Progenitor cell of endocrine pancreas (in vitro differentiated cells): ENCODE results near the gene PLBD2. TPM values are rescaled to one million over a fixed set of nuclear protein-coding genes. Genes with fewer than 3 reads are reported as not detected.

Experiments used
- DNase-seq: peaks from one replicate; pipeline ENCODE4 v3.0.0; 2021; ENCODE audit warnings: low spot score; ENCODE audit not compliant: unreplicated experiment
- H3K27ac Mint-ChIP-seq: 2 replicates; pipeline ENCODE4 v1.8.0; 2021; ENCODE audit warnings: mild to moderate bottlenecking, moderate library complexity, mixed read lengths
- H3K27me3 Mint-ChIP-seq: 2 replicates; pipeline ENCODE4 v1.8.0; 2021; ENCODE audit warnings: mixed read lengths
- H3K36me3 Mint-ChIP-seq: 2 replicates; pipeline ENCODE4 v1.8.0; 2022; ENCODE audit warnings: mixed read lengths; ENCODE audit not compliant: insufficient read depth
- H3K4me1 Mint-ChIP-seq: 2 replicates; pipeline ENCODE4 v1.8.0; 2021; ENCODE audit warnings: low read depth, mixed read lengths
- H3K4me3 Mint-ChIP-seq: 2 replicates; pipeline ENCODE4 v1.8.0; 2021; ENCODE audit warnings: low read depth, mild to moderate bottlenecking, moderate library complexity, mixed read lengths
- H3K9me3 Mint-ChIP-seq: 2 replicates; pipeline ENCODE4 v1.8.0; 2021; ENCODE audit warnings: low read depth, mixed read lengths
- total RNA-seq: library from RNA; stranded (reverse); gene quantifications from 2 replicates; pipeline ENCODE4 v1.2.1, GENCODE V29; 2021
- TF ChIP-seq, protein P1 (sequence below): fragments of 200-600 bp; sonication (generic); IDR thresholded peaks from one replicate; pipeline ENCODE4 v1.5.0; 2021; ENCODE audit warnings: antibody characterized with exemption, mild to moderate bottlenecking; ENCODE audit not compliant: unreplicated experiment

The PLBD2 gene
- total RNA-seq, 1 donor from 2014 or later: 48.0 TPM

DNA sequence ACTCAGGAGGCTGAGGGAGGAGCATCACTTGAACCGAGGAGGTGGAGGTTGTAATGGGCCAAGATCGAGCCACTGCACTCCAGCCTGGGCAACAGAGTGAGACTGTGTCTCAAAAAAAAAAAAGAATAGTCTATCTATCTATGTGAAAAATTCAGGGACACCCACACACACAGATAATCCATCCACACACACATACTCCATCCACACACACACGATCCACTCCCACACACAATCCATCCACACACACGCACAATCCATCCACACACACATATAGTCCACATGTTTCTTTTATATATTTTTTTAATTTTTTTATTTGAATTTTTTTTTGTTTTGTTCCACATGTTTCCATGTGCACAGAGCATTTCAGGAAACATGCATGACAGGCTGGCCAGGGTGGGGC, 42.0 kb downstream of the PLBD2 start:
- Mint-ChIP-seq H3K27me3 (peaks cover 4% of the 10 kb centered on the region), H3K36me3 (no peaks in the 10 kb centered on the region), H3K27ac (no peak overlapping the region), H3K4me1 (peaks cover 2% of the 10 kb centered on the region), H3K9me3 (no peaks in the 10 kb centered on the region), H3K4me3 (no peak overlapping the region)
- no peak for DNase-seq
- TF ChIP-seq, protein P1, sequence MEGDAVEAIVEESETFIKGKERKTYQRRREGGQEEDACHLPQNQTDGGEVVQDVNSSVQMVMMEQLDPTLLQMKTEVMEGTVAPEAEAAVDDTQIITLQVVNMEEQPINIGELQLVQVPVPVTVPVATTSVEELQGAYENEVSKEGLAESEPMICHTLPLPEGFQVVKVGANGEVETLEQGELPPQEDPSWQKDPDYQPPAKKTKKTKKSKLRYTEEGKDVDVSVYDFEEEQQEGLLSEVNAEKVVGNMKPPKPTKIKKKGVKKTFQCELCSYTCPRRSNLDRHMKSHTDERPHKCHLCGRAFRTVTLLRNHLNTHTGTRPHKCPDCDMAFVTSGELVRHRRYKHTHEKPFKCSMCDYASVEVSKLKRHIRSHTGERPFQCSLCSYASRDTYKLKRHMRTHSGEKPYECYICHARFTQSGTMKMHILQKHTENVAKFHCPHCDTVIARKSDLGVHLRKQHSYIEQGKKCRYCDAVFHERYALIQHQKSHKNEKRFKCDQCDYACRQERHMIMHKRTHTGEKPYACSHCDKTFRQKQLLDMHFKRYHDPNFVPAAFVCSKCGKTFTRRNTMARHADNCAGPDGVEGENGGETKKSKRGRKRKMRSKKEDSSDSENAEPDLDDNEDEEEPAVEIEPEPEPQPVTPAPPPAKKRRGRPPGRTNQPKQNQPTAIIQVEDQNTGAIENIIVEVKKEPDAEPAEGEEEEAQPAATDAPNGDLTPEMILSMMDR: no peak

DNA sequence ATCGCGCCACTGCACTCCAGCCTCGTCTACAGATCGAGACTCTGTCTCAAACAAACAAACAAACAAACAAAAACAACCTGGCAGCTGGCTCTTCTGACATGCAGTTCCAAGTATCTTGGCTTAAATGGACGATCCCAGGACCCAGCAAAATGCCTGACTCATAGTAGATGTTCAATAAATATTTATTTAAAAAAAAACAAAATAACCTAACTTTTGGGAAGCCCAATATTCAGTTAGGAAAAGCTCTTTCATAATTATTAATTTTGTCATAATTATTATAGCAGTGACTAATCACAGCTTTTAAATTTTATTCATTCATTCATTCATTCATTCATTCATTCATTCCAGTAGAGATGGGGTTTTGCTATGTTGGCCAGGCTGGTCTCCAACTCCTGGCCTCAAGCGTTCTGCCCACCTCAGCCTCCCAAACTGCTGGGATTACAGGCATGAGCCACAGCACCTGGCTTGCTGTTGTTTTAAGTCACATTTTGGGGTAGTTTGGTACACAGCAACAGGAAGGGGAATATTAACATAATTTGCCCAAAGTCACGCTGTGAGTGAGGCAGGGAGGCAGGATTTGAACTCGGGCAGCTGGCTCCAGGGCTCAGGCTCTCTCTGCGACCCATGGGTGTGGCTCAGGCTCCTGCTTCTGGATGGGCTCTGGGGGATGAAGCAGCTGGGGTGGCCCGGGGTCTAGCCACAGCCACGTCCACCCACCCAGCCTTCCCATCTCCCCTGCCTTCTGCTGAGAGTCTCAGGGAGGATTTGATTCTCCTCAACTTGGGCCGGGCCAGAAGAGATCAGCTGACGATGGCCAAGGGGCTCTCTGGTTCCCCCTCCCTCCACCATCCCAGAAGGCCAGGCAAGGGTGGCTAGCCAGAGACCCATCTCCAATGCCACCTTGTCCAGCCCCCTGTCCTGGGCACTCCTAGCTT, 42.9 kb downstream of the PLBD2 start:
- DNase-seq: no peak
- Mint-ChIP-seq H3K9me3 (no peaks in the 10 kb centered on the region), H3K27ac (no peak overlapping the region), H3K27me3 (peaks cover 4% of the 10 kb centered on the region), H3K36me3 (no peaks in the 10 kb centered on the region), H3K4me1 (peaks cover 2% of the 10 kb centered on the region), H3K4me3 (no peak overlapping the region)
- TF ChIP-seq, protein P1: no peak

DNA sequence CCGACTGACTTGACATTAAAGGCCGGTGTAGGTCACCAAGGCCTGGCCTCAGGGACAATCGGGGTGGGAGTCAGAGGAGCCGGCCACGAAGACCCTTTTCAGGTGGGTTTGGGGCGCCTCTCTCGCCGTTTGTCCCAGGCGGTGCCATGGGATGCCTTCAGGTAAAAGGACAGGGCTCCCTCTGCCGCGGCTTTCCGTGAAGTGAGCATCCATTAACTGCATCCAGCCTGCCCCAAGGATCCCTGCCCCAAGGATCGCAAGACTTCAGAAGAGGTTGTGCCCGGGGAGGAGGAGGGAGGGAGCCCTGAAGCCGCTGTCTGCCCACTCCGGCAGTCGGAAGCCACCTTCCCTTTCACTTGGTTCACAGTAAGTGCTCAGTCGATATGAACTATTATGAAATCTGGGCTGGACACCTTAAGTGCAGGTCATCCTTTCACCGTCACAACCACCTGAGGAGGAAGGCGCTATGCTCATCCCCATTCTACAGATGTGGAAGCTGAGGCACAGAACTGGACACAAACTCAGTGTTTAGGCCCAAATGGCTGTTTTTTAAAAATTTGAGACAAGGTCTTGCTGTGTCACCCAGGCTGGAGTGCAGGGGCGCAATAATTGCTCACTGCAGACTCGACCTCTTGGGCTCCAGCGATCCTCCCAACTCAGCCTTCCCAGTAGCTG, 44.3 kb downstream of the PLBD2 start:
- no peaks in the 10 kb centered on the region for H3K36me3 Mint-ChIP-seq
- no peak overlapping the region for H3K4me3 Mint-ChIP-seq
- no peak overlapping the region for H3K27ac Mint-ChIP-seq
- no peak for DNase-seq
- H3K27me3 Mint-ChIP-seq: peaks cover 1% of the 10 kb centered on the region
- H3K4me1 Mint-ChIP-seq: peaks cover 2% of the 10 kb centered on the region
- H3K9me3 Mint-ChIP-seq: no peaks in the 10 kb centered on the region
- TF ChIP-seq, protein P1: no peak

DNA sequence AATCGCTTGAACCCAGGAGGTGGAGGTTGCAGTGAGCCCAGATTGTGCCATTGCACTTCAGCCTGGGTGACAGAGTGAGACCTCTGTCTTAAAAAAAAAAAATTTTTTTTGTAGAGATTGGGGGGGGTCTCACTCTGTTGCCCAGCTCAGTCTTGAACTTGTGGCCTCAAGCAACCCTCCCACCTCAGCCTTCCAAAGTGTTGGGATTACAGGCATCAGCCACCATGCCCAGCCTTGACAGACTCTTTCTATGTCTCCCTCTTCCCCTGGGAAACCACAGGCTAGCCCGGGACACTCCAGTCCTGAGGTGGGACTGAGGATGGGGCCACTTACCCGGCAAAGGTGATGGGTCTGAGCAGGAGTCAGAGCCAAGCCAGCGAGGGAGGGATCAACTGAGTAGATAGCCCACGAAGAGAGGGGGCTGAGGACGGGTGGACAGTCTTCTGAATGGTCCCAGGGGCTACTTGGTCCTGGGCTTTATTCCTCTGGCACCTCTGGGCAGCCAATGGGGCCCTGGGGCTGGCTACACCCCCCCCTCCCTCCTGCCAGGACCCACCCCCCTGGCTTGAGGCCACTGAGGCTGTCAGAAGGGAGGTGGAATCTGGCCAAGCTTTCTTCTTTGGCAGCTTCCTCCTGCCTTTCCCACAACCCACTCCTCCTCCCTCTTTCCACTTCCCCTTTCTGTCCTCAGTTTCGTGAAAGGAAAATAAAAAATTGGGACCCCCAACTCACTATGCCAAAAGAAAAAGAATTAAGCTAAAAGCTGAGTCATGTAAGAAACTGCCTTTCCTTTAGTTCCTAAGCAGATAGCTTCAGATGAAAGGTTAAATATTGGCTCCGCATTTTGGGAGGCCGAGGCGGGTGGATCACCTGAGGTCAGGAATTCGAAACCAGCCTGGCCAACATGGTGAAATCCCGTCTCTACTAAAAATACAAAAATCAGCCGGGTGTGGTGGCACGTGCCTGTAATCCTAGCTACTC, 45.3 kb downstream of the PLBD2 start, which contains the start of gene SDS:
Gene SDS (minus strand): TSS at position 453 of the 981 bp plus-strand sequence. CDS start 4,179 bp downstream, outside the sequence.
- Mint-ChIP-seq H3K4me3 (no peak within 1 kb of the TSS), H3K9me3 (no peaks in the 10 kb centered on the region), H3K27me3 (no peaks in the 10 kb centered on the region), H3K36me3 (no peaks in the 10 kb centered on the region), H3K27ac (no peak within 1 kb of the TSS), H3K4me1 (peaks cover 2% of the 10 kb centered on the region)
- TF ChIP-seq, protein P1: no peak
- no peak for DNase-seq
